Measurements from ENCODE around the gene EEFSEC.
"Not testable (repeated sequence)": the region's sequence is repeated elsewhere in the genome, so short reads cannot be mapped to it uniquely, and the experiment has no call there.

EEFSEC gene

GRCh38 chr3:128152419-128153155, 694 bp upstream of the EEFSEC start:
- H3K36me3 ChIP-seq: peaks cover 27% of the 10 kb centered on the region
- H3K4me1 ChIP-seq: peaks cover 11% of the 10 kb centered on the region
- peaks cover 21% of the 10 kb centered on the region for H3K9me3 ChIP-seq
- peak overlapping the region; percentile 98 for H3K4me3 ChIP-seq
- TF ChIP-seq Cebpa-rat (IDR thresholded peaks at IDR 0.05): no peak
- peak overlapping the region; percentile 84 for H3K27ac ChIP-seq
- H4K20me1 ChIP-seq: no peaks in the 10 kb centered on the region
- H3K4me2 ChIP-seq: peak overlapping the region; percentile 93
- no peaks in the 10 kb centered on the region for H3K27me3 ChIP-seq
- peak overlapping the region; percentile 91; the same call in 1 of the 2 replicates for H3K9ac ChIP-seq

- peak overlapping the region; percentile 91 for H3K9ac ChIP-seq
- peaks cover 11% of the 10 kb centered on the region for H3K4me1 ChIP-seq
- not testable (repeated sequence) for H3K27me3 ChIP-seq, H4K20me1 ChIP-seq, H3K27ac ChIP-seq
- H3K4me3 ChIP-seq: peak overlapping the region; percentile 98
- peaks cover 27% of the 10 kb centered on the region for H3K9me3 ChIP-seq
- H3K4me2 ChIP-seq: peak overlapping the region; percentile 93
- peaks cover 45% of the 10 kb centered on the region for H3K36me3 ChIP-seq
Observed at GRCh38 chr3:128154354-128154753, 1.1 kb downstream of the EEFSEC start.

GRCh38 chr3:128155616-128156360, 2.5 kb downstream of the EEFSEC start:
- Histone ChIP-seq H3K9ac (no peak overlapping the region), H3K27me3 (no peaks in the 10 kb centered on the region), H3K4me3 (no peak overlapping the region), H4K20me1 (peaks cover 9% of the 10 kb centered on the region; the same call in 1 of the 2 replicates), H3K9me3 (peaks cover 27% of the 10 kb centered on the region), H3K36me3 (peaks cover 48% of the 10 kb centered on the region), H3K27ac (no peak overlapping the region), H3K4me1 (peaks cover 11% of the 10 kb centered on the region), H3K4me2 (no peak overlapping the region)
- no peak for TF ChIP-seq Cebpa-rat (IDR thresholded peaks at IDR 0.05)

DNA sequence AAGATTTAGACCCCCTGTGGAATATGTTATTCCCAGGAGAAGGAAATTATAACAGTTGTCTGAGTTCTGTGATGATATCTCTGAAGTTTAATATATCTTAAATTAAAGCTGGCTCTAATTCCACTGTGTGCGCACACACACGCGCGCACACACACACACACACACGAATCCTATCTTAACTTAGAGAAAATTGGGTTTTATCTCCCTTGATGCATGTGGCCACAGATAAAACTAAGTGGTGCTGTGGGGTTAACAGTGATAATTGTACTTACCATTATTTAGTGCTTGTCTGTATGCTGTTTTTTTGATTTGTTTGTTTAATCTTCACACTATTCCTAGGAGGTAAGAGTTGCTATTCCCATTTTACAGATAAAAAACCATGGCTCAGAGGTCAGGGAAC, 7.4 kb downstream of the EEFSEC start:
- Histone ChIP-seq H3K4me3 (no peak overlapping the region), H4K20me1 (peaks cover 39% of the 10 kb centered on the region; the same call in 1 of the 2 replicates), H3K27me3 (no peaks in the 10 kb centered on the region), H3K27ac (no peak overlapping the region), H3K4me1 (no peaks in the 10 kb centered on the region), H3K9ac (no peak overlapping the region), H3K4me2 (no peak overlapping the region), H3K36me3 (peaks cover 55% of the 10 kb centered on the region), H3K9me3 (peaks cover 25% of the 10 kb centered on the region)
- no peak for TF ChIP-seq Cebpa-rat (IDR thresholded peaks at IDR 0.05)

GRCh38 chr3:128163432-128163831, 10.2 kb downstream of the EEFSEC start:
- Histone ChIP-seq H3K9me3 (no peaks in the 10 kb centered on the region), H4K20me1 (peaks cover 65% of the 10 kb centered on the region), H3K4me3 (no peak overlapping the region), H3K9ac (no peak overlapping the region), H3K36me3 (peaks cover 35% of the 10 kb centered on the region), H3K4me2 (no peak overlapping the region), H3K4me1 (peaks cover 3% of the 10 kb centered on the region; the same call in 1 of the 2 replicates), H3K27me3 (no peaks in the 10 kb centered on the region), H3K27ac (no peak overlapping the region)
- no peak for TF ChIP-seq Cebpa-rat (IDR thresholded peaks at IDR 0.05)

DNA sequence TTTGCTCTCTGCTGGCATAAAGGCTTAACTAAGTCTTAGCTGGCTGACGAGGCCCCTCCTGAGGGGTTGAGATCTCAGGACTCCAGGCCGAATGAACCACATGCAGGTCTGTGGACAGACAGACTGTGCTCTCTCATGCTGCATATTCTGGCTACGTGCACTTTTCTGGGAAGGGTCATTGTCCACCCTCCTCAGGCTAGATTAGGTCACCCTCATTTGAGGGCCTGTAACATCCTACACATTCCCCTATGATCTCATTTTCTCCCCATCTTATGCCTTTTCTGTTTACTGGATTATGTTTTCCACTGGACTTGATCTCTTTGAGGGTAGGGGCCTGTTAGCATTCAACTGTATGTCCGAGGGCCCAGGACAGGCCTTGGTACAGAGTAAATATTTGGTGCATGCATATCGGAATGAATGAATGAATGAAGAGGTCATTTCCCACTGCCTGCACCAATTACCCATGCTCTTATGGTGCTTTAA, 13.7 kb downstream of the EEFSEC start:
- no peak for TF ChIP-seq Cebpa-rat (IDR thresholded peaks at IDR 0.05)
- Histone ChIP-seq H4K20me1 (peaks cover 66% of the 10 kb centered on the region), H3K36me3 (peaks cover 21% of the 10 kb centered on the region; the same call in 1 of the 2 replicates), H3K4me2 (no peak overlapping the region), H3K27me3 (no peaks in the 10 kb centered on the region), H3K4me3 (no peak overlapping the region), H3K9ac (no peak overlapping the region), H3K27ac (no peak overlapping the region), H3K4me1 (peaks cover 4% of the 10 kb centered on the region; the same call in 1 of the 2 replicates), H3K9me3 (no peaks in the 10 kb centered on the region)

DNA sequence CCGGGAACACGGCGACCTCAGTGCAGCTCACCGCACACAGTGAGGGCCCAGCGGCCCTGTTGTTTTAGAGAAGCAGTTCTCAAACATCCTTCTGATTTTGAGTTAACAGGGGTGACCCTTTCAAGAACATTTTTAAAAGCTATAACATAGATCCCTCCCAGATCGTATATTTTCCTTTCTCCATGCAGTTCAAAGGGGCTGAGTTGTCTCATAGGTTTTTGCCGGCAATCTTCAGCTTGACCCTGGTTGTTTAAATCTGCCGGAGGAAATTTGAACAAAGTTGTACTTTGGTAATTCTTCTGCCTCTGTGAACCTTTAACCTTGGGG, 14.3 kb downstream of the EEFSEC start:
- H3K4me2 ChIP-seq: no peak overlapping the region
- H4K20me1 ChIP-seq: peaks cover 69% of the 10 kb centered on the region
- no peak overlapping the region for H3K27ac ChIP-seq

GRCh38 chr3:128167973-128168674, 14.8 kb downstream of the EEFSEC start:
- Histone ChIP-seq H3K4me2 (no peak overlapping the region), H3K4me1 (peaks cover 4% of the 10 kb centered on the region; the same call in 1 of the 2 replicates), H3K9ac (no peak overlapping the region)

More for the DNA sequence above, 14.3 kb downstream of the EEFSEC start:
- H3K4me3 ChIP-seq: no peak overlapping the region
- H3K9me3 ChIP-seq: no peaks in the 10 kb centered on the region
- H3K4me1 ChIP-seq: peaks cover 4% of the 10 kb centered on the region; the same call in 1 of the 2 replicates
- H3K36me3 ChIP-seq: 0 out of 2 replicates have a peak, but pooled peaks cover 16% of the 10 kb centered on the region
- TF ChIP-seq Cebpa-rat (IDR thresholded peaks at IDR 0.05): no peak
- no peak overlapping the region for H3K9ac ChIP-seq
- no peaks in the 10 kb centered on the region for H3K27me3 ChIP-seq

GRCh38 chr3:128168836-128169235, 15.6 kb downstream of the EEFSEC start:
- Histone ChIP-seq H3K4me2 (no peak overlapping the region), H3K9me3 (no peaks in the 10 kb centered on the region), H3K36me3 (0 out of 2 replicates have a peak, but pooled peaks cover 16% of the 10 kb centered on the region), H3K27me3 (no peaks in the 10 kb centered on the region), H3K4me1 (peaks cover 4% of the 10 kb centered on the region; the same call in 1 of the 2 replicates), H3K27ac (no peak overlapping the region), H4K20me1 (peaks cover 81% of the 10 kb centered on the region), H3K4me3 (no peak overlapping the region), H3K9ac (no peak overlapping the region)
- TF ChIP-seq Cebpa-rat (IDR thresholded peaks at IDR 0.05): no peak

More at GRCh38 chr3:128167973-128168674, 14.8 kb downstream of the EEFSEC start:
- H4K20me1 ChIP-seq: peaks cover 74% of the 10 kb centered on the region
- 0 out of 2 replicates have a peak, but pooled peaks cover 16% of the 10 kb centered on the region for H3K36me3 ChIP-seq
- H3K27ac ChIP-seq: no peak overlapping the region
- H3K9me3 ChIP-seq: no peaks in the 10 kb centered on the region
- H3K4me3 ChIP-seq: no peak overlapping the region
- no peaks in the 10 kb centered on the region for H3K27me3 ChIP-seq
- no peak for TF ChIP-seq Cebpa-rat (IDR thresholded peaks at IDR 0.05)

All from BLaER1 (cell line).